K562 (cell line): ENCODE data around the gene DEDD2. TPM values are rescaled to one million over a fixed set of nuclear protein-coding genes. Genes with fewer than 3 reads are reported as not detected.

Experiments
- CTCF ChIP-seq, 3 experiments: IDR thresholded peaks in 2 of 3; conservative IDR thresholded peaks in 1 of 3; 2 replicates each; pipeline ENCODE4 v1.5.1; 2011 to 2012; ENCODE audit warnings: low read length in 3 of 3, mild to moderate bottlenecking in 3 of 3, control low read depth in 2 of 3, improper control_type of control experiment in 1 of 3, inconsistent platforms in 1 of 3, low read depth in 1 of 3, mixed read lengths in 1 of 3, moderate library complexity in 1 of 3; ENCODE audit not compliant: insufficient read depth in 2 of 3
- HDGF ChIP-seq: fragments of 450-650 bp; IDR thresholded peaks from 2 replicates; pipeline ENCODE4 v1.6.1; 2016
- HMGN3 ChIP-seq: IDR thresholded peaks from 2 replicates; pipeline ENCODE4 v1.6.1; 2011; ENCODE audit warnings: borderline replicate concordance, low read depth, mild to moderate bottlenecking, mixed read lengths, low read length; ENCODE audit not compliant: insufficient read length; ENCODE audit errors: extremely low read depth
- MTA3 ChIP-seq: fragments of 450-650 bp; formaldehyde crosslinking; IDR thresholded peaks from 2 replicates; pipeline ENCODE4 v1.6.1; 2017; ENCODE audit warnings: mild to moderate bottlenecking, borderline replicate concordance
- MYC ChIP-seq, 2 experiments: fragments of 250-450 bp in 1 of 2; sonication (Bioruptor Pico) in 1 of 2; IDR thresholded peaks; 2 replicates each; pipeline versions ENCODE4 v1.5.1 to v1.6.1; 2012 to 2021; ENCODE audit warnings: low read depth in 2 of 2, borderline replicate concordance in 1 of 2, improper control_type of control experiment in 1 of 2, low read length in 1 of 2, mild to moderate bottlenecking in 1 of 2, moderate library complexity in 1 of 2
- NCOA2 ChIP-seq, 2 experiments: fragments of 450-650 bp; IDR thresholded peaks; 2 replicates each; pipeline ENCODE4 v1.6.1; 2018; ENCODE audit warnings: mild to moderate bottlenecking in 2 of 2, moderate library complexity in 1 of 2; ENCODE audit not compliant: partially characterized antibody in 2 of 2
- REST ChIP-seq, 2 experiments: fragments of 450-650 bp; formaldehyde crosslinking in 1 of 2; IDR thresholded peaks; 2 replicates each; pipeline versions ENCODE4 v1.4.0 to v1.6.1; 2014 to 2020; ENCODE audit warnings: mild to moderate bottlenecking in 2 of 2, borderline replicate concordance in 1 of 2, low read depth in 1 of 2
- RFX1 ChIP-seq: fragments of 450-650 bp; IDR thresholded peaks from 2 replicates; pipeline ENCODE4 v1.6.1; 2016; ENCODE audit warnings: mild to moderate bottlenecking, moderate library complexity
- TAF7 ChIP-seq: fragments of 450-650 bp; IDR thresholded peaks from 2 replicates; pipeline ENCODE4 v1.6.1; 2016; ENCODE audit warnings: missing genetic modification characterization, missing compliant biosample characterization
- TOE1 ChIP-seq, 2 experiments: fragments of 450-650 bp in 1 of 2; sonication (generic) in 1 of 2; formaldehyde crosslinking in 1 of 2; IDR thresholded peaks; 2 replicates each; pipeline versions ENCODE4 v1.7.1 to v1.8.0; 2016 to 2022; ENCODE audit warnings: borderline replicate concordance in 2 of 2, mild to moderate bottlenecking in 2 of 2, antibody characterized with exemption in 1 of 2, inconsistent platforms in 1 of 2, low read depth in 1 of 2, missing genetic modification reagents in 1 of 2, moderate library complexity in 1 of 2
- U2AF1 ChIP-seq: fragments of 200-400 bp; formaldehyde crosslinking; optimal IDR thresholded peaks from 2 replicates; pipeline ENCODE3; 2017; ENCODE audit warnings: mild to moderate bottlenecking, low read depth, low read length, moderate library complexity
- ZNF644 ChIP-seq: fragments of 200-800 bp; sonication (Bioruptor generic); IDR thresholded peaks from 2 replicates; pipeline ENCODE4 v1.6.1; 2016; ENCODE audit warnings: low read depth, missing genetic modification characterization, missing compliant biosample characterization
- polyA plus RNA-seq, 8 experiments: library from polyadenylated mRNA; depleted of rRNA in 4 of 8; stranded (reverse) in 5 of 8; unstranded in 3 of 8; fragments of >200 nt; fragmentation: Nextera tagmentation in 2 of 8; fragmentation: Illumina TruSeq in 1 of 8; extraction: Ambion mirVana in 2 of 8; extraction: Trizol in 1 of 8; gene quantifications; 2 replicates each; pipeline versions ENCODE4 v1.2.1 to v1.2.3, GENCODE V29; 2011 to 2014; ENCODE audit warnings: inconsistent platforms in 1 of 8, missing spikeins in 1 of 8
- total RNA-seq, 7 experiments: library from RNA; depleted of rRNA in 6 of 7; stranded (reverse); fragments of >200 nt in 6 of 7; fragmentation: Illumina TruSeq in 2 of 7; extraction: Trizol in 2 of 7; gene quantifications; 2 replicates each; pipeline versions ENCODE4 v1.2.1 to v1.2.3, GENCODE V29; 2011 to 2021; ENCODE audit warnings: low replicate concordance in 1 of 7

DEDD2 gene
- total and polyA plus RNA-seq, 9 of the 15 experiments (the other 6 are each of a cell fraction or from before 2014, with no cell fraction given), result 4.3 to 43.0 (median 29.2) TPM

- TF ChIP-seq CTCF (IDR thresholded peaks at IDR 0.05 in 2 of 3, conservative IDR thresholded peaks at IDR 0.05 in 1 of 3; ENCODE audit: insufficient read depth in 2 of 3, low read depth in 1 of 3, low read length in 3 of 3) (0 out of 6 replicates have a peak, but pooled peaks of 1 of the 3 experiments have one; percentile 3), U2AF1 (no peak), HMGN3 (peak; percentile 89), REST (IDR thresholded peaks at IDR 0.05; ENCODE audit: borderline replicate concordance) (no peak), REST (CRISPR knock-in tag; IDR thresholded peaks at IDR 0.05; ENCODE audit: low read depth) (no peak), HDGF (no peak), MTA3 (peak; percentile 79), TAF7 (tag) (peak; percentile 61; the same call in 1 of the 2 replicates), NCOA2 (IDR thresholded peaks at IDR 0.05; ENCODE audit: partially characterized antibody in 2 of 2) (no peak), TOE1 (IDR thresholded peaks at IDR 0.05; ENCODE audit: borderline replicate concordance) (0 out of 2 replicates have a peak, but pooled peaks have one; percentile 34), TOE1 (CRISPR knock-in tag; IDR thresholded peaks at IDR 0.05; ENCODE audit: borderline replicate concordance, low read depth) (no peak), RFX1 (no peak), MYC (IDR thresholded peaks at IDR 0.05; ENCODE audit: low read depth, low read length) (peak; percentile 76), MYC (CRISPR knock-in tag; IDR thresholded peaks at IDR 0.05; ENCODE audit: borderline replicate concordance, low read depth) (peak; percentile 83; the same call in 1 of the 2 replicates), ZNF644 (tag) (no peak)
Observed at GRCh38 chr19:42219812-42220750, 2.6 kb upstream of the DEDD2 start, which contains the start of gene ZNF526 (continued).
